Hepatocyte (in vitro differentiated cells): ENCODE measurements around the gene CFTR. TPM values are rescaled to one million over a fixed set of nuclear protein-coding genes. Genes with fewer than 3 reads are reported as not detected.
A peak's percentile ranks its signal among the peaks of the same experiment; 100 is the strongest.

Source experiments
- DNase-seq: peaks from one replicate; pipeline ENCODE4 v3.0.0-alpha.2; 2016; ENCODE audit warnings: low spot score
- H2AFZ ChIP-seq: fragments of 200-600 bp; sonication (generic); 2 replicates; pipeline ENCODE4 v1.6.0; 2016; ENCODE audit warnings: antibody characterized with exemption, mild to moderate bottlenecking
- H3K27ac ChIP-seq: fragments of 200-600 bp; sonication (generic); 2 replicates; pipeline ENCODE4 v1.5.1; 2016; ENCODE audit warnings: mild to moderate bottlenecking
- H3K27me3 ChIP-seq: fragments of 200-600 bp; sonication (generic); 2 replicates; pipeline ENCODE4 v1.6.1; 2016
- H3K36me3 ChIP-seq: fragments of 200-600 bp; sonication (generic); replicated peaks from 2 replicates; pipeline ENCODE4 v1.5.1; 2016; ENCODE audit warnings: low read depth; ENCODE audit not compliant: insufficient read depth
- H3K4me1 ChIP-seq: fragments of 200-600 bp; sonication (generic); 2 replicates; pipeline ENCODE4 v1.5.1; 2016; ENCODE audit warnings: mild to moderate bottlenecking, moderate library complexity; ENCODE audit not compliant: insufficient read depth
- H3K4me2 ChIP-seq: fragments of 200-600 bp; sonication (generic); 2 replicates; pipeline ENCODE4 v1.6.0; 2016
- H3K4me3 ChIP-seq: fragments of 200-600 bp; sonication (generic); 2 replicates; pipeline ENCODE4 v1.5.1; 2016; ENCODE audit warnings: mild to moderate bottlenecking
- H3K79me2 ChIP-seq: fragments of 200-600 bp; sonication (generic); 2 replicates; pipeline ENCODE4 v1.6.0; 2017; ENCODE audit warnings: mild to moderate bottlenecking
- H3K9me2 ChIP-seq: fragments of 200-600 bp; sonication (generic); replicated peaks from 2 replicates; pipeline ENCODE4 v1.6.0; 2017; ENCODE audit warnings: mild to moderate bottlenecking; ENCODE audit not compliant: insufficient read depth
- H3K9me3 ChIP-seq: fragments of 200-600 bp; sonication (generic); 2 replicates; pipeline ENCODE4 v1.5.1; 2016; ENCODE audit warnings: low read depth, mild to moderate bottlenecking
- H4K20me1 ChIP-seq: fragments of 200-600 bp; sonication (generic); 2 replicates; pipeline ENCODE4 v1.6.0; 2016; ENCODE audit warnings: mild to moderate bottlenecking; ENCODE audit not compliant: insufficient read depth, poor library complexity, severe bottlenecking
- EZH2 ChIP-seq: fragments of 200-600 bp; sonication (generic); IDR thresholded peaks from 2 replicates; pipeline ENCODE4 v1.6.1; 2016; ENCODE audit warnings: antibody characterized with exemption, mild to moderate bottlenecking, borderline replicate concordance
- EZH2phosphoT487 ChIP-seq: fragments of 200-600 bp; sonication (generic); IDR thresholded peaks from one replicate; pipeline ENCODE4 v1.6.1; 2018; ENCODE audit warnings: antibody characterized with exemption, mild to moderate bottlenecking, low read depth, moderate library complexity; ENCODE audit not compliant: unreplicated experiment, severe bottlenecking
- WGBS: methylation state at CpG from one replicate; pipeline ENCODE4 v1.1.6; 2016; ENCODE audit warnings: low lambda C conversion rate; ENCODE audit errors: missing lambda C conversion rate; 5-methylcytosine and 5-hydroxymethylcytosine counted together
- polyA plus RNA-seq: library from polyadenylated mRNA; unstranded; fragments of >200 nt; fragmentation: Nextera tagmentation; extraction: Ambion mirVana; gene quantifications from 2 replicates; pipeline ENCODE4 v1.2.1, GENCODE V29; 2016
- total RNA-seq: library from RNA; depleted of rRNA; stranded (reverse); fragments of >200 nt; gene quantifications from 2 replicates; pipeline ENCODE4 v1.2.3, GENCODE V29; 2014
- TF ChIP-seq, protein P1 (sequence below): fragments of 200-600 bp; sonication (generic); IDR thresholded peaks from 2 replicates; pipeline ENCODE4 v1.5.1; 2016; ENCODE audit warnings: antibody characterized with exemption, mild to moderate bottlenecking; ENCODE audit not compliant: poor library complexity

The CFTR gene
- total and polyA plus RNA-seq, 2 experiments from 2014 or later, result 29.8 to 72.9 TPM

DNA sequence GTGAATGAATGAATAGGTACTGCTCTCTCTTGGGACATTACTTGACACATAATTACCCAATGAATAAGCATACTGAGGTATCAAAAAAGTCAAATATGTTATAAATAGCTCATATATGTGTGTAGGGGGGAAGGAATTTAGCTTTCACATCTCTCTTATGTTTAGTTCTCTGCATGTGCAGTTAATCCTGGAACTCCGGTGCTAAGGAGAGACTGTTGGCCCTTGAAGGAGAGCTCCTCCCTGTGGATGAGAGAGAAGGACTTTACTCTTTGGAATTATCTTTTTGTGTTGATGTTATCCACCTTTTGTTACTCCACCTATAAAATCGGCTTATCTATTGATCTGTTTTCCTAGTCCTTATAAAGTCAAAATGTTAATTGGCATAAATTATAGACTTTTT, 1.2 kb downstream of the CFTR start:
- peak overlapping the region; percentile 90 for H3K4me2 ChIP-seq
- no peaks in the 10 kb centered on the region for H4K20me1 ChIP-seq
- H3K9me2 ChIP-seq, result no peaks in the 10 kb centered on the region
- H2AFZ ChIP-seq, result no peak overlapping the region
- DNase-seq, result peak; percentile 28
- no peaks in the 10 kb centered on the region for H3K4me1 ChIP-seq
- peak overlapping the region; percentile 92 for H3K27ac ChIP-seq
- TF ChIP-seq EZH2phosphoT487, result no peak
- TF ChIP-seq, protein P1, sequence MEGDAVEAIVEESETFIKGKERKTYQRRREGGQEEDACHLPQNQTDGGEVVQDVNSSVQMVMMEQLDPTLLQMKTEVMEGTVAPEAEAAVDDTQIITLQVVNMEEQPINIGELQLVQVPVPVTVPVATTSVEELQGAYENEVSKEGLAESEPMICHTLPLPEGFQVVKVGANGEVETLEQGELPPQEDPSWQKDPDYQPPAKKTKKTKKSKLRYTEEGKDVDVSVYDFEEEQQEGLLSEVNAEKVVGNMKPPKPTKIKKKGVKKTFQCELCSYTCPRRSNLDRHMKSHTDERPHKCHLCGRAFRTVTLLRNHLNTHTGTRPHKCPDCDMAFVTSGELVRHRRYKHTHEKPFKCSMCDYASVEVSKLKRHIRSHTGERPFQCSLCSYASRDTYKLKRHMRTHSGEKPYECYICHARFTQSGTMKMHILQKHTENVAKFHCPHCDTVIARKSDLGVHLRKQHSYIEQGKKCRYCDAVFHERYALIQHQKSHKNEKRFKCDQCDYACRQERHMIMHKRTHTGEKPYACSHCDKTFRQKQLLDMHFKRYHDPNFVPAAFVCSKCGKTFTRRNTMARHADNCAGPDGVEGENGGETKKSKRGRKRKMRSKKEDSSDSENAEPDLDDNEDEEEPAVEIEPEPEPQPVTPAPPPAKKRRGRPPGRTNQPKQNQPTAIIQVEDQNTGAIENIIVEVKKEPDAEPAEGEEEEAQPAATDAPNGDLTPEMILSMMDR, result peak; percentile 23
- WGBS, result 20% methylated on average over 2 of the region's 2 CpGs
- H3K36me3 ChIP-seq, result no peaks in the 10 kb centered on the region
- peak overlapping the region; percentile 73 for H3K4me3 ChIP-seq
- H3K79me2 ChIP-seq, result peaks cover 34% of the 10 kb centered on the region
- H3K27me3 ChIP-seq, result peaks cover 8% of the 10 kb centered on the region
- H3K9me3 ChIP-seq, result no peaks in the 10 kb centered on the region

DNA sequence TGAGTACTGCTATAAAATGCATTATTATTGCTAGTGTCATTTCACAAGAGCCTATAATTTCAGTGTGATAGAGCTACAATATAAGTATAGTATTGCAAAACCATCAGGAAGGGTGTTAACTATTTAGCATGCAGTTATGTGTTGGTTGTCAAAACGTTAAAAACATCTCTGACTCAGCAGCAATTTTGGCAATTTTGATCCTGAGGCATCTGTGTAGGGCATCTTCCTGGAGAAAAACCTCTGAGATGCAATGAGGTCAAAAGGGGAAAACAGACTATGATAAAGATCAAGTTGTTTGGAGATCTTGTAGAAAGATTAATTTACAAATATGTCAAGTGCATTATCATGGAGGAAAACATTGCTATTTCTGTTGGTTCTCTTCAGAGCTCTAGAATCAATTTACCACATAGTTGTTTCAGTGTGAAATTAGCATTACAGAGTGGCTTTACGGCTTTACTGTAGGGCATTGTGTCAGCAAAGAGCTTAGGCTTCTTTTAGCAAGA, 5.3 kb downstream of the CFTR start:
- WGBS, result 36% methylated on average over 2 of the region's 2 CpGs
- Histone ChIP-seq H4K20me1 (no peaks in the 10 kb centered on the region), H3K79me2 (peaks cover 41% of the 10 kb centered on the region), H3K36me3 (no peaks in the 10 kb centered on the region), H3K4me1 (peaks cover 16% of the 10 kb centered on the region), H3K9me3 (no peaks in the 10 kb centered on the region), H3K4me3 (no peak overlapping the region), H3K9me2 (no peaks in the 10 kb centered on the region), H3K4me2 (peak overlapping the region; percentile 90), H2AFZ (no peak overlapping the region), H3K27me3 (peaks cover 5% of the 10 kb centered on the region), H3K27ac (no peak overlapping the region)
- DNase-seq, result no peak
- TF ChIP-seq, protein P1, result no peak
- no peak for TF ChIP-seq EZH2phosphoT487
- TF ChIP-seq EZH2, result no peak

DNA sequence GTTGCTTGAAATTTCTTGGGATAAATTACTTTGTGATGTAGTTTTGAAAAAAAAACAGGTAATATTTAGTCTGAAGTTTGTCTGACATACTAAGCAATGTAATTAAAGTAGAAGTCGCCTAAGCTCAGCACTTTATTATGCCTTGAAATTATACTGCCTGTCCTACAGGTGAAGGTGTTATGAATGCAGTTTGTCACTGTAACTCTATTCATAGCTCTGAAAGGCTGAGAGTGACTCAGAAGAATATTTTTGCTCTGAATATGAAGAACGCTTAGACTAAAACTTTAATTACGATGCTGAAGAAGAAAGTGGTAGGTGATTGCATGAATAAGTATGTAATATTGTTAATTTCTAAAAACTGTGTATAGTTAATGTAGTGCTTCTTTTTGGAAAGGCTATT, 9.2 kb downstream of the CFTR start:
- no peak for DNase-seq
- no peaks in the 10 kb centered on the region for H3K9me2 ChIP-seq
- TF ChIP-seq EZH2 (no peak), EZH2phosphoT487 (no peak)
- TF ChIP-seq, protein P1, result no peak
- no peak overlapping the region for H3K4me3 ChIP-seq
- WGBS, result 91% methylated on average over 3 of the region's 3 CpGs
- H3K27ac ChIP-seq, result peak overlapping the region; percentile 50
- no peaks in the 10 kb centered on the region for H4K20me1 ChIP-seq
- no peak overlapping the region for H3K4me2 ChIP-seq
- peaks cover 16% of the 10 kb centered on the region for H3K4me1 ChIP-seq
- no peaks in the 10 kb centered on the region for H3K36me3 ChIP-seq
- H3K79me2 ChIP-seq, result peaks cover 20% of the 10 kb centered on the region
- H3K9me3 ChIP-seq, result no peaks in the 10 kb centered on the region
- H3K27me3 ChIP-seq, result no peaks in the 10 kb centered on the region
- H2AFZ ChIP-seq, result no peak overlapping the region

DNA sequence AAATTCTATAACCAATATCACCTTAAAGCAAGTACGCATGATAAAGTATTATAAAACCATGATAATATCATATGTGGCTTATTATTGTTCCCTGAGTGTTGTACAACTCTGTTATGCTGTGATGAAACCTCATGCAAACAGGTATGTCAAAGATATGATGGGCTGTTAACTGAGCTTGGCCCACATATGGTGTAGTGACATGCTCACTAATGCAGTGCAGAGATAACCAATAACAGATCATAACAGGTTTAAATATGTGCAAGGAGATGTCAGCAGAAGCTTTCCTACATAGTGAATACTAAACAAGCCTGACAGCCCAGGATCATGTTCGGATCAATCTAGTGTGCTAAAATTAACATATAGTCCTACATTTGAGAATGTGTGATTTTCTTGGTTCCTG, 9.6 kb downstream of the CFTR start:
- Histone ChIP-seq H3K4me3 (no peak overlapping the region), H3K36me3 (no peaks in the 10 kb centered on the region), H4K20me1 (no peaks in the 10 kb centered on the region), H3K27me3 (no peaks in the 10 kb centered on the region), H3K79me2 (peaks cover 16% of the 10 kb centered on the region), H3K9me3 (no peaks in the 10 kb centered on the region), H3K4me1 (peaks cover 18% of the 10 kb centered on the region), H3K27ac (peak overlapping the region; percentile 50), H3K9me2 (no peaks in the 10 kb centered on the region), H3K4me2 (no peak overlapping the region), H2AFZ (no peak overlapping the region)
- TF ChIP-seq EZH2 (no peak), EZH2phosphoT487 (no peak)
- TF ChIP-seq, protein P1, result no peak
- WGBS, result 91% methylated on average over 2 of the region's 2 CpGs
- DNase-seq, result no peak
